GM19395 (cell line): Measurements from ENCODE around the gene ZC3H7B.
"Not testable (repeated sequence)": the region's sequence is repeated elsewhere in the genome, so short reads cannot be mapped to it uniquely, and the experiment has no call there.

Experiments used
- ATAC-seq: cut with Tn5 transposase; IDR thresholded peaks from one replicate; pipeline ENCODE4 v1.9.1; 2021; ENCODE audit warnings: mild to moderate bottlenecking, moderate library complexity; ENCODE audit not compliant: unreplicated experiment

Gene ZC3H7B, protein sequence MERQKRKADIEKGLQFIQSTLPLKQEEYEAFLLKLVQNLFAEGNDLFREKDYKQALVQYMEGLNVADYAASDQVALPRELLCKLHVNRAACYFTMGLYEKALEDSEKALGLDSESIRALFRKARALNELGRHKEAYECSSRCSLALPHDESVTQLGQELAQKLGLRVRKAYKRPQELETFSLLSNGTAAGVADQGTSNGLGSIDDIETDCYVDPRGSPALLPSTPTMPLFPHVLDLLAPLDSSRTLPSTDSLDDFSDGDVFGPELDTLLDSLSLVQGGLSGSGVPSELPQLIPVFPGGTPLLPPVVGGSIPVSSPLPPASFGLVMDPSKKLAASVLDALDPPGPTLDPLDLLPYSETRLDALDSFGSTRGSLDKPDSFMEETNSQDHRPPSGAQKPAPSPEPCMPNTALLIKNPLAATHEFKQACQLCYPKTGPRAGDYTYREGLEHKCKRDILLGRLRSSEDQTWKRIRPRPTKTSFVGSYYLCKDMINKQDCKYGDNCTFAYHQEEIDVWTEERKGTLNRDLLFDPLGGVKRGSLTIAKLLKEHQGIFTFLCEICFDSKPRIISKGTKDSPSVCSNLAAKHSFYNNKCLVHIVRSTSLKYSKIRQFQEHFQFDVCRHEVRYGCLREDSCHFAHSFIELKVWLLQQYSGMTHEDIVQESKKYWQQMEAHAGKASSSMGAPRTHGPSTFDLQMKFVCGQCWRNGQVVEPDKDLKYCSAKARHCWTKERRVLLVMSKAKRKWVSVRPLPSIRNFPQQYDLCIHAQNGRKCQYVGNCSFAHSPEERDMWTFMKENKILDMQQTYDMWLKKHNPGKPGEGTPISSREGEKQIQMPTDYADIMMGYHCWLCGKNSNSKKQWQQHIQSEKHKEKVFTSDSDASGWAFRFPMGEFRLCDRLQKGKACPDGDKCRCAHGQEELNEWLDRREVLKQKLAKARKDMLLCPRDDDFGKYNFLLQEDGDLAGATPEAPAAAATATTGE

GRCh38 chr22:41301085-41302020 is at the start of gene ZC3H7B:
TSS of gene ZC3H7B (plus strand) at chr22:41301525. CDS start at chr22:41320661, 19,136 bp downstream.
- ATAC-seq: peak; percentile 90

GRCh38 chr22:41252365-41252764 is 49.0 kb upstream of the ZC3H7B start:
- no peak for ATAC-seq

DNA sequence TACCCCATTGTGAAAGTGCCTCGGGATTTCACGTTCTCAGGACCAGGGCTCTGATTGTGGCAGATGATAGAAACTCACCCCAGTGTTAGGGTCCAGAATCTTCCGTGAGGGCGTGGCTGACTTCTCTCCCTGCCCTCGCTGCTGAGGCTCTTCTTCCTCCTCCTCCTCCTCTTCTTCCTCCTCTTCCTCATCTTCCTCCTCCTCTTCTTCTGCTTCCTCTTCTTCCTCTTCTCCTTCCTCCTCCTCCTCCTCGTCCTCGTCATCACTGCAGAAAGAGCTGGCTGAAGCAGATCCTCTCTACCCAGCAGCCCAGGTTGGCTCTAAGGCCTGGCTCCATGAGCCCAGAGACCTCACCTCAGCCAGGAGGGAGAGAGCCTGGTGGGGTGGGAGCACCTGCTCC is 47.1 kb upstream of the ZC3H7B start:
- no peak for ATAC-seq

DNA sequence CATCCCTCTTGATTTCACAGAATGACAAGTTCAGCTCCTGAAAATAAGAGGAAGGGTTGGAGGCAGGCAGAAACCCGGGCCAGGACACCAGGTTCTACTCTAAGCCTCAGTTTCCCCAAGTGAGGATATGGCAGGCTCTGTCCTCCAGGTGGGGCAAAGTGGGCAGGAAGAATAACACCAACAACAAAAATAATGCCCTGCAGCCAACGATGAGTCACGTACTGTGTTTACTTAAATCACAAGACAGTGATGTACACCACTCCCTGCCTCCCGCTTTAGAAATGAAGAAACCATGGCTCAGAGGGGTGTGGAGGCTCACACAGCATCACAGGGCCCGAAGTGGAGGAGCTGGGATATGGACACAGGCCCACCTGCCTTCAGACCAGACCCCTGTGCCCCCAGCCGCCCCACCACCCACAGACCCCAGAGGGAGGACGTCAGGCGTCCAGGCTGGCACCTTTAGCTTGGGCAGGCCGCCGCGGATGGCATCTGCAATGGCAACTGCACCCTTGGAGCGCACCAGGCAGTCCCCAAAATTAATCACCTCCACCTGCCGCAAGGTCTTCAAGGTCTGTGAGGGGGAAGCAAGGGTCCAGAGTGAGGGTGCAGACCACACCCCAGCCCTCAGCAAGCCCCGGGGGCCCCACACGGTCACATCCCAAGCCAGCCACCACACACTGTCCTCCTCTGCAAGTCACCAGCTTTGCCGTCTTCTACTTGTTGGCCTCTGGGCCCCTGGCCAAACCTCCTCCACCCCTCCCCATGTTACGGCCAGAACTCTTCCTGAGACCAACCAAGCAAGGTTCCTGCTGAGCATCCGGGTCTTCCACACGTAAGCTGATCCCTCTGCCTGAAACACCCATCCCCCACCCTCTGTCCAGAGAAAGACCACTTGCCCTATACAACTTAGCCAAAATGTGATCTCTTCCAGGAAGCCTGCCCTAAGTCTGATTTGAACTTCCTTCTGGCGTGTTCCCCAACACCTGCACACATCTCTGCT is 44.8 kb upstream of the ZC3H7B start:
- ATAC-seq: no peak

DNA sequence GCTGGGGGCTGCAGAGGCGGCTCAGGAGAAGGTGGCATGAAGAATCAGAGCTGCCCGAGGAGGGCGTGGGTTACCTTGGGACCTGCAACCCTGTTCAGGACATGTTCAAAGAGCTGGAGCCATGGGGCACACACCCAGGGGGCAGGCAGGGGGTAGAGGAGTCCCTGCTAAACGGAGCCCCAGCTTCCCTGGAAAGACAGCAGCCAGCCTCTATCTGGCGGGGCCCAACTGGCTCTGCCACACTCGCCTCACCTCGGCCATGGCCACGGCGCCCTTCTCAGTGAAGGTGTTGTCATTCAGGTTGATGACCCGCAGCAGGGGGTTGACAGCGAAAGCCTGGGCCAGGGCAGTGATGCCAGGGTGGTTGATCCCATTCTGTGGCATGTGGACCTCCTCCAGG is 43.6 kb upstream of the ZC3H7B start:
- ATAC-seq: no peak

- ATAC-seq: not testable (repeated sequence)
These were observed 41.6 kb upstream of the ZC3H7B start for GRCh38 chr22:41259756-41260155.

GRCh38 chr22:41260871-41261270 is 40.5 kb upstream of the ZC3H7B start:
- no peak for ATAC-seq

DNA sequence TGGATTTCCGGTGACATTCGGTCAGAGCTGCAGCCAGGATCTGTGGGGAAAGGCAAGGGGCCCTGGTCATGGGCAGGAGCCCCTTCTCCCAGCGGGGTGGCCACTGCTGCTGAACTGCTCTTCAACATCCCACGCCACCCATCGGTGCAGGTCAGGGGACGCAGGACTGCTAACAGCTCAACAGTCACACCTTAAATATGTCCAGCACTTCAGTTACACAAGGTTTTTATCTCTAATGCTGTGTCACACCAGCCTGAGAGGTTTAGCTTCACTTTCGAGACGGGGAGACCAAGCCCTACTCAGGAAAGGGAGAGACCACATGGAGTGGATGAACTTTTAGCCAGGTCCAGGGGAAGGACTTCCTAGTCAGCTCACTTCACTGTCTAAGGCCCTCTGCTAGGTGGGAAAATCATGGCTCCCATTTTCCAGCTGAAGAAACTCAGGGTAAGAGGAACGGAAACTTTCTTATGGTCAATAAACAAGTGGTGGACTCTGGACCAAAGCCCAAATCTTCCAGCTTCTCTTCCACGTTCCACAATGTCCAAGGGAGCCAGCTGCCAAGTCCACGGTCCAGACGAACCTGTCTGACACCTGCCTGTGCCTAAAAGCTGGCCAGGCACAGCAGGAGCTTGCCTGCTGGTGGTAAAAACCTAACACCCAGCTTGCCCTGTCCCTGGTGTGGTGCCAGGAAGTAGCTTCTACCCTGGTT is 39.6 kb upstream of the ZC3H7B start:
- no peak for ATAC-seq

GRCh38 chr22:41262250-41262765 is 39.0 kb upstream of the ZC3H7B start:
- no peak for ATAC-seq

GRCh38 chr22:41263704-41264103 is 37.6 kb upstream of the ZC3H7B start:
- ATAC-seq: no peak

- no peak for ATAC-seq
These were observed 36.9 kb upstream of the ZC3H7B start for GRCh38 chr22:41264408-41264941.

GRCh38 chr22:41267958-41268357 is 33.4 kb upstream of the ZC3H7B start:
- no peak for ATAC-seq

- no peak for ATAC-seq
These were observed 29.5 kb upstream of the ZC3H7B start for GRCh38 chr22:41271787-41272186.

DNA sequence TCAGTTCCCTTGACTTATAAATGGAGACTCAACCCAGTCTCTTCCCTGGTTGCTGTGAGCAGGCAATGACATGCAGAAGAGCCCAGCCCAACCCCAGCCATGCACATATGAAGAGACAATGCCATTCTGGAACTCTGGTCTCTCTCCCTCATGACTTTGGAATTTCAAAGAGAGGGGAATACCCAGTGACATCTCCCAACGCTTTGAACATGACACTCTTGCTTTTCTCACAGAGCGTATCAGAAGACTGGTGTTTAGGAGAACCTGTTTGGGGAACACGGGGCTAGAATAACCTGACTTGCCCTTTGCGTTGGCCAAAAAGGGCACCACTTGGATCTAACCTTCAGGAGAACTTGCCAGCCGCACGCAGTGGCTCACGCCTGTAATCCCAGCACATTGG is 28.2 kb upstream of the ZC3H7B start:
- ATAC-seq: no peak

DNA sequence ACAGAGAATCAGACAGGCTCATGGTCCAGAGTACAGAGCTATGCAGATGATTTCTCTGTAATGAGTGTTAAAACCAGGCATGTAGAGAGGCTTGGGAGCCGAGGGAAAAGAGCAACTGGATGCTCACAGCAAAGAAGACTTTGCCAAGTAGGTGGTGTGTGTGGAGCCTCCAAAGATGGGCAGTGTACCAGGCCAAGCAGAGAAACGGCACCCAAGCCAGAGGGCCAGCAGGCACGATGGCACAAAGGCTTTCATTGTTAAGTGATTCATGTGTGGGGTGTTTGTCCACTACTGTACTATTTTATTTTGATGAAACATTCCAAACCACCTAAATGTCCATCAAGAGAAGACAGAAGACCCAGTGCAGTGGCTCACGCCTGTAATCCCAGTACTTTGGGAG is 26.5 kb upstream of the ZC3H7B start:
- no peak for ATAC-seq

DNA sequence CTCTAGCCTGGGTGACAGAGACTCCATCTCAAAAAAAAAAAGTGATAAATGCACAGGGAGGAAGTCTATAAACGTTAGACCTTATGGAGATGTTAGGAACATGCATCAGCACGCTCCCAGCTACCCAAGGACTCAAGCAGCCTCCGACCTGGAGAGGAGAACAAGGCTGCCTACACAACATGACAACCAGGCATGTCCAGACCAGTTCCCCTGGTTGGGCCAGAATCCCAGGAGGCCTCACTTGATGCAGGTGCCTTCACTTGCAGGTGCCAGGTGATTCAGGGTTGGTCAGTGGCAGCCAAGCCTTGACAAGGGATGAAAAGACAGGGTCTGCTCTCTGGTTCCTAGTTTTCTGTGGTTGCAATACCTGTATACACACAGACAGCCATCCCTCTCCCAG is 21.3 kb upstream of the ZC3H7B start:
- no peak for ATAC-seq

- ATAC-seq: no peak
These were observed 20.5 kb upstream of the ZC3H7B start for GRCh38 chr22:41280854-41281253.

DNA sequence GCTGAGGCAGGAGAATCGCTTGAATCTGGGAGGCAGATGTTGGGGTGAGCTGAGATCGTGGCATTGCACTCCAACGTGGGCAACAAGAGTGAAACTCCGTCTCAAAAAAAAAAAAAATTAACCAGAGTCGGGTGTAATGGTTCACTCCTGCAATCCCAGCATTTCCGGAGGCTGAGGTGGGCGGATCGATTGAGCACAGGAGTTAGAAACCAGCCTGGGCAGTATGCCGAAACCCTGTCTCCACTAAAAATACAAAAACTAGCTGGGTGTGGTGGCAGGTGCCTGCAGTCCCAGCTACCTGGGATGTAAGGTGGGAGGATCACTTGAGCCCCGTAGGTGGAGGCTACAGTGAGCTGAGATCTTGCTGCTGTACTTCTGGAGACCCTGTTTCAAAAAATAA is 16.9 kb upstream of the ZC3H7B start:
- no peak for ATAC-seq
